Measurements from ENCODE around the gene IPO4.

IPO4 gene

GRCh38 chr14:24176599-24176998 lies 12.0 kb downstream of the IPO4 start:
- ChIA-PET POLR2A (ENCODE audit: low non-redundant PET) (no interaction called here), CTCF (interaction anchor here (1.2 kb wide), 1 partner anchor 15 kb away, joined by 3 read pairs; the partner anchor contains the start of gene IRF9)
- TF ChIP-seq CTCF (conservative IDR thresholded peaks at IDR 0.05; ENCODE audit: low read depth), result no peak
- peak overlapping the region; percentile 60 for H3K27ac ChIP-seq
- no peak for DNase-seq (ENCODE audit: low spot score)

- H3K27ac ChIP-seq, result peak overlapping the region; percentile 5
- TF ChIP-seq CTCF (conservative IDR thresholded peaks at IDR 0.05; ENCODE audit: low read depth), result no peak
- CTCF ChIA-PET, result interaction anchor here (0.6 kb wide), 1 partner anchor 98 kb away, joined by 3 read pairs; no protein-coding TSS in a partner anchor
- no peak for DNase-seq (ENCODE audit: low spot score)
- POLR2A ChIA-PET (ENCODE audit: low non-redundant PET), result interaction anchor here (0.6 kb wide), 1 partner anchor 79 kb away, joined by 4 read pairs; no protein-coding TSS in a partner anchor
Observed at GRCh38 chr14:24172871-24173281, 15.7 kb downstream of the IPO4 start.

GRCh38 chr14:24172261-24172860 lies 16.3 kb downstream of the IPO4 start:
- DNase-seq (ENCODE audit: low spot score), result no peak
- TF ChIP-seq CTCF (conservative IDR thresholded peaks at IDR 0.05; ENCODE audit: low read depth), result no peak
- ChIA-PET CTCF (no interaction called here), POLR2A (ENCODE audit: low non-redundant PET) (no interaction called here)
- no peak overlapping the region for H3K27ac ChIP-seq

GRCh38 chr14:24171422-24172260 lies 17.0 kb downstream of the IPO4 start, which contains the start of gene REC8:
Gene REC8 (plus strand): TSS chr14:24172080. CDS start chr14:24172553, 473 bp downstream.
- H3K27ac ChIP-seq, result peak within 1 kb of the TSS; percentile 5; the same call in 1 of the 2 replicates
- CTCF ChIA-PET, result no interaction called here
- DNase-seq (ENCODE audit: low spot score), result no peak
- TF ChIP-seq CTCF (conservative IDR thresholded peaks at IDR 0.05; ENCODE audit: low read depth), result no peak
- POLR2A ChIA-PET (ENCODE audit: low non-redundant PET), result interaction anchor here (0.6 kb wide), 1 partner anchor 11 kb away, joined by 7 read pairs; no protein-coding TSS in a partner anchor

- no peak for TF ChIP-seq CTCF (conservative IDR thresholded peaks at IDR 0.05; ENCODE audit: low read depth)
- peak overlapping the region; percentile 46 for H3K27ac ChIP-seq
- POLR2A ChIA-PET (ENCODE audit: low non-redundant PET), result no interaction called here
- CTCF ChIA-PET, result interaction anchor here (0.6 kb wide), 2 partner anchors 11 to 1087 kb away, joined by 3 to 5 read pairs; no protein-coding TSS in a partner anchor
- DNase-seq (ENCODE audit: low spot score), result no peak
Observed at GRCh38 chr14:24167469-24168114, 21.0 kb downstream of the IPO4 start.

- CTCF ChIA-PET, result interaction anchor here (0.5 kb wide), 1 partner anchor 22 kb away, joined by 3 read pairs; no protein-coding TSS in a partner anchor
- DNase-seq (ENCODE audit: low spot score), result no peak
- no peak for TF ChIP-seq CTCF (conservative IDR thresholded peaks at IDR 0.05; ENCODE audit: low read depth)
- POLR2A ChIA-PET (ENCODE audit: low non-redundant PET), result no interaction called here
- H3K27ac ChIP-seq, result peak overlapping the region; percentile 22
Observed at GRCh38 chr14:24165785-24166184, 22.8 kb downstream of the IPO4 start.

Measured in RWPE1 (cell line).